GDM1 (cell line): ENCODE data around the gene SARS1.
A peak's percentile ranks its signal among the peaks of the same experiment; 100 is the strongest.

Experiments
- DNase-seq: peaks from one replicate; lab custom pipeline; 2025; lab: John Stamatoyannopoulos, UW

The SARS1 gene

DNA sequence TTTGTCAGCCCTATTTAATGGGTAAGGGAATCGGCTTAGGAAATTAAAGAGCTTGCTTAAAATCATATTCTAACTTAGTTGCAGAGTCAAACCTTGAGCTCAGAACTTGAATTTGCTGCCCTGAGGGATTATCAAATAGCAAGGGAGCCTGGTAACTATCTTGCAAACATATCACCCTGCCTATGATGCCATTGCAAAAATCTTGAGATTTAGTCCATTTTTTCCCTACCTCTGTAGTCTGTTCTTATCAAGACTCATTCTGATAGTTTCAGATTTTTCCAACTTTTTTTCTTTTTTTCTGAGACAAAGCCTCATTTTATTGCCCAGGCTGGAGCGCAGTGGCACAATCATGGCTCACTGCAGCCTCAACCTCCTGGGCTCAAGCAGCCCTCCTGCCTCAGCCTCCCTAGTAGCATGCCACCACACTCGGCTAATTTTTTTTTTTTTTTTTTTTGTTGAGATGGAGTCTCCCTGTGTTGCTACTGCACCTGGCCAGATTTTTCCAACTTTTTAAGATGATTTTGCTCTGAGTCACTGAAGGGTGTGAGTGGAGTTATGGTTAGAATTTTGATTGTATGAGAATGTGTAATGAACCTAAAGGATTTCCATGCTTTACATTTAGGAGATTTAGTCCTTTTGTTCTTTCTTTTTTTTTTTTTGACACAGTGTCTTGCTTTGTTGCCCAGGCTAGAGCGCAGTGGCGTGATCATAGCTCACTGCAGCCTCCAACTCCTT is 12.2 kb downstream of the SARS1 start:
- DNase-seq: no peak

DNA sequence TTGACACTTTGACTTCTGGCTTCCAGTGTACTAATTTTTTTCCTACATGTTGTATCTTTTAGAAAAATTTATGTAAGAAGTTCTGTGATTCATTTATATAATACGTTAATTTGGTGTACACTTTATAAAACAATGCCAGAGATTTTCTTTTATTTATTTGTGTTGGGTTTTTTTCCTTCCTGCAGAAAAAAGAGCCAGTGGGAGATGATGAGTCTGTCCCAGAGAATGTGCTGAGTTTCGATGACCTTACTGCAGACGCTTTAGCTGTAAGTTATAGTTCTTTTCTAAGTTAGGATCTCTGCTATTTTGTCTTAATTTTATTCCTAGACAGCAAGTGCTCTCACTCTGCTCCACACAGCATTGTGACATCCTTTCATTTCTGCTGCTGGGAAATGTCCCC is 14.4 kb downstream of the SARS1 start:
- DNase-seq: no peak

DNA sequence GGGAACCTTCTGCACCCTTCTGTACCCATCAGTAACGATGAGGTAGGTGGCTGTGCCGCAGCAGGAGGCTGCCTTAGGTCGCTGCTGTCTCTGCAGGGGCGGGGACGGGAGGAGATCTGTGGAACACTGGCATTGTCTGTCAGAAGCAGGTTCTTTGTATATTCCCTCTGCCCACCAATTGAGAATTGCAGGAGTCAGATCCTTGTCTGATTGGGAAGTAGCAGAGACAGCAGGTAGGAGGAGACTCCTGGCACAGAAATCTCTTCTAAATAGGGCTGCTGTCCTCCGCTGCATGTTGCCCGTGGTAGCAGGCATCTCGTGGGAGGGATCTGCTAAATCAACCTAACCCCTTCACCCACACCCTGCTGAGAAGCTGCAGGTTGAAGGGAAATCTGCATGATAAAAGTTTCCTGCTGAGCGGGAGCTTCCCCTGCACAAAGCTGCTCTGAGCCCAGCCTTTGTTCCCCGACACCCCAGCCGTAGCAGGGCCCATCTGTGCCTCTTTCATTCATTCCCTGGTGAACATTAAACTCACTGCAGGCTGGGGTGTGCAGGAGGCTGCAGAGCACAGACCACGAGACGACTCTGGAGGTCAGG is 15.9 kb downstream of the SARS1 start:
- DNase-seq: no peak

DNA sequence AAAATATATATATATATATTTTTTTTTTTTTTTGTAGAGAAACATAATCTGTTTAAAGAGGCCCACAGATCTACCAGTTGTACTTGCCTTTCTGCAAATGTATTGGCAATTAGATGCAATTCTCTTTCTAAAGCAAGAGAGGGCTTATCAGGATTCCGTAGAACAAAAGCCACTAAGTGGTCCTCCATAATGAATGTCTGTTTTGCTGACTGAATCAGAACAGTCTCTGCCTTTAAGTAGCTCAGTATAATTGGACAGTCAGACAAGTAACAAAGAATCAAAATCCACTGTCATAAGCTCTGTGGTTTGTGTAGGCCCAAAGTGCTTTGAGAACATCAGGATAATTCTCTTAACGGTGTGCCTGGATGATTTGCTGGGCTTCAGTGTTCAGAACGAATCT is 17.3 kb downstream of the SARS1 start:
- DNase-seq: no peak

DNA sequence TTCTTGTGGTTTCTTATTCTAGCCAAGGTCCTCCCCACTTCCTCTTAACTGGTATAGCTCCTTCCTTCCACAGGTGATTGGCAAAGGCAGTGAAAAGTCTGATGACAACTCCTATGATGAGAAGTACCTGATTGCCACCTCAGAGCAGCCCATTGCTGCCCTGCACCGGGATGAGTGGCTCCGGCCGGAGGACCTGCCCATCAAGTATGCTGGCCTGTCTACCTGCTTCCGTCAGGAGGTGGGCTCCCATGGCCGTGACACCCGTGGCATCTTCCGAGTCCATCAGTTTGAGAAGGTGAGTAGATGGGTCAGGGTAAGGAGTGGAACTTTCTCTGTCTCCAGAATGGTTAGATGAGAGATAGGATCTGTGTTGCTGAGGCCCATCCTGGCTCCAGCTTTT is 21.4 kb downstream of the SARS1 start:
- DNase-seq: no peak

DNA sequence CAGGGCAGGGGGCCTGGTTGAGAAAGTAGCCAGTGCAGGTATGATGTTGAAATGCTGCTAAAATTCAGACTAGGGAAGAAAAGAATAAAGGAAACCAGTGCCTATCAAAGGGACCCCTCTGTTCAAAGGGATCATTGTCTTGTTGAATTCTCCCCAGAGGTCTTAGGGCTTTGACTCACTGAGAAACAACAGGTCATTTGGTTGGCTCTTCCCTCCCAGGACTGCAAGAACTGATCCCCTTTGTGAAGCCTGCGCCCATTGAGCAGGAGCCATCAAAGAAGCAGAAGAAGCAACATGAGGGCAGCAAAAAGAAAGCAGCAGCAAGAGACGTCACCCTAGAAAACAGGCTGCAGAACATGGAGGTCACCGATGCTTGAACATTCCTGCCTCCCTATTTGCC is 23.8 kb downstream of the SARS1 start:
- DNase-seq: no peak

DNA sequence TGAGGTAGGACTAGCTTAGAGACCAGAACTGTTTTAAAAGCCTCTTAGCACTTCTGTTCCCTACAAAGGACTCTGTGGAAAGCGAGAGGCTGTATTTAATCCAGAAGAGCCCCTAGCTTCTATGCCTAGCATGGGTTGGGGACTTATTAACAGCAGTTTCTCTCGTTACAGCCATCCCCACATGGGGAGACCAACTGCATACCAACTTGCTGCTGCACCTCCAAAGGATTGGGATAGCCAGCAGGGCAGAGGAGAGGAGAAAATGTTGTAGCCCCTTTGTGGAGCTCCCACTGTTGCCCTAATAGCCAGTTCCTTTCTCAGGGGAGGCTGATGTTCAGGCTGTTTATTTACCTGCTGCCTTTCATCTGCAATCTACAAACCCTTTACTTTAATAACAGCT is 24.7 kb downstream of the SARS1 start:
- no peak for DNase-seq

DNA sequence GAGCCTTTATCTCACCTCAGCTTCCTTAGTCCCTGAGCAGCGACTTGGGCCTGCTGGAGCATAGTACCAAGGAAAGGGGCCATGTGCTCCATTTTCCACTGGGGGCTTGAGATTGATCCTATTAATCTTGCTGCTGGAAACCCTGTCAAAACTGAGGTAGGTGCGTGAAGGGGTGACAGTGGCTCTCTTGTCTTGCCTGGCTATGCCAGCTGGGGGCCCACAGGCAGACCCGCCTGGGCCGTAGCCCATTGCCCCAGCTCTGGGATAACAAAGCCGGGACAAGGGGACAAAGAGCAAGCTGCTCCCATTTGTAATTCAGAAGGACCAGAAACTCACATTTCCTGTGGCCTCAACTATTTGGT is 25.3 kb downstream of the SARS1 start:
- no peak for DNase-seq

DNA sequence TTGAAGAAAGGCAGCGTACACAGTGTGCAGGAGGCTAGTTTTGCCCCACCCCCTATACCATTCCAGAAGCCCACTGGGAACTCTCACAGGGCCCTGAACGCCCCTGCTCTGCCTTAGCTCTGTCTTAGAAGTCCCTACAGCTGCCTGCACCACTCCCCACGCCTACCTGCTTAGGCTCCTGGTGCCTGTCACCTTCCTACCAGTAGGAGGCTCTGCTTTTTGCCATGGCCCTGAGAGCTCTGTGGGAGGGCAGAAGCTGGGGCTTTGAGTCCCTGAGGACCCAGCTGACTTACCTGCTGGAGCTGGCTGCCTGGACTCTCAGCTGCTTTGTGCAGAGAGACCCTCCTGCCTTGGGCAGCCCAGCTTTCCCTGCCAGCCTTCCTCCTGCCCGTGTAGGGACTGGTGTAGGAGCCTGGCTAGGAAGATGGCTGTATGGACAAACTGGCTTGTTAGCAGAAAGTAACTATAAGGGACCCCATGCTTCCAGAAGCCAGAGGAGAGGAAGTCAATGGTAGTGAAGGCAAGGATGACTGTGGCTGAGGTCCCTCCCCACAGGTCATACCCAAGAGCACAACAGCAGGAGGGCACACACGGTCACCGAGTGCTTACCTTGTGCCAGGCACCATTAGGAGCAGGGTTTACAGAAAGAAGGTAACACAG is 25.8 kb downstream of the SARS1 start:
- DNase-seq: no peak

DNA sequence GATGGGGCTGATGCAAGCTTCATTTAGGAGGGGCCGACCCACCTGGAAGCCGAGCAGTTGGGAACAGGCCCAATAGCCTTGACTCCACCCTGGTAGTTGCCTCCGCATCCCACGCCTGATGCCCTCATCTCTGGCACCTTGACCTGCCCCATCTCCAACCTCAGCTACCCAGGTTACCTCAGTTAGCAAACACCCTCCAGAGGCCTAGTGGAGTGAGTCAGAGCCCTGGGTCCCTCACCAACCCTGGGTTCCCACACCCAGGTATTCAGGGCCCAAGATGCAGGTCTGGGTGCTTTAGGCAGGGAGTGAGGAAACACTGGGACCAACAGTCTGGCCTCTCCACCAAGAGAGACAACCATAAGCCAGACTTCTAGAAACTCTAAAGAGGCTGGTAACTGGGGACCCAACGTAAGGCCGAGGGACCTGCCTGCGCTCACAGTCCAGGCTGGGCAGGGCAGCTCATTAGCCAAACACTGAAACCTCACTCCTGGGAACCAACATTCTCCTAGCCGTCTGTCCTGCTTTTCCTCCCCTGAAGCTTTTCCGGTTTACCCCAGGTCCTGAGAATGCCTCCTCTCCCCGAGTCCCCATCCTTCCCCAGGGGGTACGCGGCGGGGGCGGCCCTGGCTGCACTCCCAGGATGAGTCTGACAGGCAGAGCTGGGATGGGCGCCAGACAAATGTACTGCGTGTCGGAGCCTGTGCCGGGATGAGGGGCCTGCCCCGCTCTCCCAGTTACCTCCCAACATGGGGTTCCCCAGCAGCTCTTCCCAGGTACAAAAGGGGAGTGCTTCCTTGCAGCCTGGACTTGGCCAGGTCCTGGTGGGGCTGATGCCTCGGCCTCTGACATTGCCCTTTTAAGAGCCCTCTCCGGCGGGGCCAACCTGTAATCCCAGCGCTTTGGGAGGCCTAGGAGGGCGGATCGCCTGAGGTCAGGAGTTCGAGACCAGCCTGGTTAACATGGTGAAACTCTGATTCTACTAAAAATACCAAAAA is 26.7 kb downstream of the SARS1 start:
- DNase-seq: no peak

DNA sequence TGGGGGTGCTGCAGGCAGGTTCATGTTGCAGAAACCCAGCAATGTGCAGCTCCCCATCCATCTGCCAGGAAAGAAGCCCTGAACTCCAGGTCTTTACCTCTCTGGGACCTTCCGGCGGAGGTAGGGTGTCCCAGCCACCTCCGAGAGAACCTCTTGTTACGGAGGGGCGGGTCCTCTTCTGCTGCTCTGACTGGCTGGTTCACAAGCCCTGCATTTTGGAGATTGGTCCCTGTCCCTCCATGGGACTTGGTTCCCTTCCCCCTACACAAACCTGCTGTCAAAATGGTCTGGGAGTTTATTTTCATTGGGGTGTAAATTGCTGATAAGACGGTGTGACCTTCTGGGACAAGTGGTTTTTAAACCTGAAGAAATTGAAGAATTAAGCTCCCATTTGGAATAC is 27.6 kb downstream of the SARS1 start:
- DNase-seq: no peak

DNA sequence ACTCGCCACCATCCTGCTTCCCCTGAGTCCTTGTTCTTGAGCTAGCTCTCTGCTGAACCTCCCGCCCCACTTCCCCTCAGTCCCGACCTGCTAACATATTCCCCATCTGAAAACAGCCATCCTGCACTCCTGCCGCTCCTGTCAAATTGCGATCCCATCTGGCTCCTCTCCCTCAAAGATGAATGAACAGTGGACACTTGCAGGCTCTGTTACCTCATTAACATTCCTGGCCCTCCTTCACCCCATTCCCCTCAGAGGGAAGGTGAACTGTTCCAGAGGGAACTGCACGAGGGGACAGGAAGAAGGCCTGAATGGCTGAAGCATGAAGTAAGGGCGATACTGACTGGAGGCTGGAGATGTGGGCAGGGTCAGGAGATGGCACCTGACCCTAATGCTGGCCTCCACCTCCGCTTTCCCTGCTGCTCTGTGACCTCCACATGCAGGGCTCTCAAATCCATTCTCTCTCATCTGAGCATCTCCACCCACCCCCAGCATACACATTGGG is 28.2 kb downstream of the SARS1 start:
- DNase-seq: no peak

DNA sequence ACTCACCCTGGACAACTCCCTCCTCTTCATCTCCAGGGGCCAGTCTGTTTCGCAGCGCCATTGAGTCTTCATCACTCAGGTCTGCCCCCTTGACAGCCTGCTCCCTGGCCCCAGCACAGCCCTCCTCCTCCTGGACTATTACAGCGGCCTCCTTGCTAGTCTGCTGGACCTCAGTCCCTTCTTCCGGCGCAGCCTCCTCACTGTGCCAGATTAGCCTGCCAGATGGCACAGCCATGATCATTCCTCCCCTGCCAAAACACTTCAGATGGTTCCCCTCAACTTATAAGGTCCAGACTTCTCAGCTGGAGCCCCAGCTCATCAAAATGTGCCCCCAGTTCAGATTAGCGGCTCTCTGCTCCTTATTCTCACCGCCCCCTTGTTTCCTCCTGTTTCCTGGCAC is 28.7 kb downstream of the SARS1 start:
- DNase-seq: no peak

DNA sequence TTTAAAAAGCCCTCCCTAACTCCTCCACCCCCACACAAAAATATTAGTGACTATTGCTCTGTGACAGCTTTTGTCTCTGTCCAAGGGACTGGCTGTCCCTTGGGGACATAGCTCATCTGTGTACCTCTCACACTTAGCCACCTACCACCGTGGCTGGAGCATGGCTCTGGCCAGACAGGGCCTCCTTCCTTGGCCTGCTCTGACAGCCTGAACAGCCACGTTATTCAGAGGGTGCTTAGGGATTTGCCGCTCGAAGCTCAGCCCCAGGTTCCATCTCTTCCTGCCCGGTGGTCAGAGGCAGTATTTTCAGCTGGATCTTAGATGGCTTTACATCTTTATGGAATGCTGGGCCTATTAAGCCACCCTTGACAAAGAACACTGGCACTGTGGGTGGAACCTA is 29.5 kb downstream of the SARS1 start:
- no peak for DNase-seq

DNA sequence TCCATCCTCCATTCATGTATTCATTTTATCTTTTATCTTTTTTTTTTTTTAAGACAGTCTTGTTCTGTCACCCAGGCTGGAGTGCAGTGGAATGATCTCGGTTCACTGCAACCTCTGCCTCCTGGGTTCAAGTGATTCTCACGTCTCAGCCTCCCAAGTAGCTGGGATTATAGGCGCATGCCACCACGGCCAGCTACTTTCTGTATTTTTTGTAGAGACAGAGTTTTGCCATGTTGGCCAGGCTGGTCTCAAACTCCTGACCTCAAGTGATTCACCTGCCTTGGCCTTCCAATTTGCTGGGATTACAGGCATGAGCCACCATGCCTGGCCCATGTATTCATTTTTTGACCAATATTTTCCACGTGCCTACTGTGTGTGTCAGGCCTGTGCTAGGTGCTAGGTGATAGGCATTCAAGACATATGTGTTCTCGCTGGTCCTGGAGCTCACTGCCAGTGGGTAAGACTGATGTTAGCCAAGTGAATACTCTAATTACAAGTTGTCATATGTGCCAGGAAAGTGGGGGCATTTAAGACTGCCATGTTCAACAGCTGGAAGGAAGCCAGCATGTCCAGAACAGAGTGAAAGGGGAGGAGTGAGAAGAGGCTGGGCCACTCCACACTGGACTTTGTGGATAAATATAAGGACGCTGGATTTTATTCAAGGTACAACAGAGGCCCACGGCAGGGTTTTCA is 30.3 kb downstream of the SARS1 start:
- no peak for DNase-seq

DNA sequence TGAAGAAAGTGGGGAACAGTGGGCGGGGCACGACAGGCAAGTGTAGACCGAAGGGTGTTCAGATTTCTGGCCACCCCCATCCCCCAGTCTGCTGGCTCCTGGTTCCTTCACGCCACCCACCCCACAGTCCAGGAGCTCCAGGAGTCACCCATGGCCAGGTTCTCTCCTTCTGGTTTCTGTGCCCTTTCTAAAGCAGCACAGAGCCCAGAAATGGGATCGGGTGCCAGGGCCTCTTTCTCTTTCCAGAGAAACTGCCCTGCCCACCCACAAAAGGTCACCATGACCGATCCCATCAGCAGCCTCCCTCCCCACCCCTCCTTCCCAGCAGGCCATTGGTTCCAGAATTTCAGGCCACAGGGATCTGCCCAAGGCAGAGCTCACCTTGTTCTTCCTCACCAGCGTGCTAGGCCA is 32.4 kb downstream of the SARS1 start:
- DNase-seq: no peak

DNA sequence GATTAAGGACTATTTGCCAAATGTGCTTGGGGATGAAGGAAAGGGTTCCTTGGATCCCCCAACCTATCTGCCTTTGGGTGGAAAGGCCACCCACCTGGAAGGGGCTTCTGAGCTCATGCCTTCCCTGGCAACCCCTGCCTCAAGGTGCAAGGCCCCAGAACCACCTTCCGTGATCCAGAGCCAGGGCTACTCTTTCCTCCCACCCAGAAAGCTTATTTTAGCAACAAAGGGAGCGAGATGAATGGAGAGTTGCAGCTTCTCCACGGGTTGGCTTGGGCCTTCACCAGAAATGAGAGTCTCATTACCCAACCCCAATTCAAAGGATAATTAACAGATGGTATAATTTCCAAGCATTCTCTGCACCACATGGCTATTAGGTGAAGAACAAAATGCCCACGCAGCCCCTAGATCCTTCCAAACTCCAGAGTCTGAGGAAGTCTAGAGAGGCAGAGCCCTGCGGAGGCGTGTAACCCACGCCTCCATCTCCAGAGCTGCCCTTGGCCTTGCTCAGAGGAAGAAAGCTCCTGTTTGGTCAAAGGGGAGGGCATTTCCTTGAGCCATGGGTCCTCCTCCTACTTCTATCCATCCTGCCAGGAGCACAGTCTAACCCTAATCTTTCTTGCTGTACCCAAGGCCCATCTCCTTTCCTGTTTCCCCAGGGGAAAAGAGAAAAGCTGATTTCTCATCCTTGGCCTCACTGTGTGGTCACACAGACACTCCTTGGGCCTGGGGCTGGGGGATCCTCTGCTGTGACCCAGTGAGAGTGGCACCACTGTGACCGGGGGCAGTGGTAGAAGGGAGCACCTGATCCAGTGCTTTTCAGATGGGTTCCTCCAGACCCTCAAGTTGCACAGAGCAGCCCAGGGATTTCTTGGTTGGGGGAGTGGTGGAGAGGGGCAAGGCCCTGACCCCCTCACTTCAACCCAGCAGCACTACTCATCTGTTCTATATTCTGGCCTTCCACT is 34.0 kb downstream of the SARS1 start:
- DNase-seq: no peak

DNA sequence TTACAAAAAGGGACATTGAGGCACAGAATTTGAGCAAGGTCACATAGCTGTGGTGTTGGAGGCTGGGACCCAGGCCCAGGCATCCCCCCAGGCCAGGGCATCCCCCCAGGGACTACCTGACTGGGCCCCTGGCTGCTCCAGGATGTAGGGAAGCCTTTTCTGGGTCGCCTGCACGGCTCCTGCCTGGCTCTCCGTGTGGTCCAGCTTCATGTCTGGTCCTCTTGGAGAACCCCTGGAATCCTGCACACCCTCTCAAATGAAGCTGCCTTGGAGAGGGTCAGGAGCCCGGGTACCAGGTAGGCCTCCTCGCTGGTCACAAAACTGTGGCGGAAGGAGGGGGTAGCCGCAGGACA is 34.7 kb downstream of the SARS1 start:
- DNase-seq: no peak

DNA sequence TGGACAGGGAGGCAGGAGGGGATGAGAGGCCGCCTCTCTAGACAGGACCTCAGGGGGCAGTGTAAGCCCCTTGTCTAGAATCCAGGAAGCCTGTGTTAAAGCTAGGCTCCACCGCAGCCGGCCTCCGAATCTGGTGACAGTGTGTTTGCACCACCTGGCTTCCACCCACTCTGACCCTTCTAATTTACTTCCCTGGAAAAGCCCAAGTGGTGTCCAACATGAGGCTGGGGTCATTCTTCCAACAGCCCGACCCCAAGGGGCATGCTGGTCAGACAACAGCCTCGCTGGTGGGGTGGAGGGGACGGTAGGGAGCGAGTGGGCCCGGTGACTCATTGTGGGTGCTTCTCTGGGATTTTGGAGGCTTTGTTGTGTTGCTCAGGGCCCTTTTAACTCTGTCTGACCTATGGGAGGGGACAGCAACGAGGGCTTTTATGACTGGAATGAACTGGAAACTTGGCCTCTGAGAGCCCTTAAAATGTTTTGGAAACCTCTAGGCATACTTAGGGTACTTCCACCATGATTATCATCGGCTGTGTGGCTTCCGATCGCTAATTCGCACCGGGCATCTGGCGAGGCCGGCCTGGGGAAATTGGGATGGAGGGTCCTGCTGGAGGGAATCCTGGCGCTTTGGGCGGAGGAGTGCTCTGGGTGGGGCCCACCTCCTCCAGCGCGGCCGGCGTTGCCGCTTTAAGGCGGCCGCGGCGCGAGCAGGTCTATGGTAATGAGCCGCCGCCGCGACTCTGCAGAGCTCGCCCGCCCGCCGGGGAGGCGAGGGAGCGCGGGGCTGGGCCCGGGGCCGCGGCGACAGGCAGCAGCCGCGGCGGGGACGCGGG is 35.3 kb downstream of the SARS1 start, which contains the start of gene CELSR2:
Gene CELSR2 (plus strand): TSS at position 743 of the 833 bp plus-strand sequence. CDS start 541 bp downstream, outside the sequence.
- peak; percentile 52 for DNase-seq
